NCI-H526 treated with DMSO at 0.1 percent for 48 hours (cell line): ENCODE results near the gene APOA1.

Experiments used
- DNase-seq: peaks from one replicate; lab custom pipeline; 2025; lab: John Stamatoyannopoulos, UW

The APOA1 gene

GRCh38 chr11:116788534-116788933, 48.9 kb downstream of the APOA1 start:
- no peak for DNase-seq

- DNase-seq, result peak; percentile 71
Measured at GRCh38 chr11:116787786-116788486, 49.5 kb downstream of the APOA1 start, which contains the start of gene ZPR1. Gene ZPR1 (minus strand): TSS chr11:116788023. CDS start chr11:116787990, 33 bp downstream.

- DNase-seq, result no peak
Measured at GRCh38 chr11:116787436-116787785, 50.0 kb downstream of the APOA1 start.

GRCh38 chr11:116786966-116787365, 50.5 kb downstream of the APOA1 start:
- DNase-seq, result no peak

GRCh38 chr11:116786326-116786725, 51.1 kb downstream of the APOA1 start:
- no peak for DNase-seq
